MM.1S (cell line): Measurements from ENCODE around the gene FIGLA.

ENCODE experiments used
- DNase-seq: peaks from one replicate; pipeline ENCODE4 v3.0.0-alpha.2; 2015
- H2AFZ ChIP-seq: fragments of 300-600 bp; sonication (generic); 2 replicates; pipeline ENCODE4 v1.6.0; 2016; ENCODE audit warnings: antibody characterized with exemption, low read length
- H3F3A ChIP-seq: fragments of 300-600 bp; sonication (generic); 2 replicates; pipeline ENCODE4 v1.6.1; 2016; ENCODE audit warnings: mild to moderate bottlenecking, antibody characterized with exemption, low read length, moderate library complexity, mixed read lengths; ENCODE audit not compliant: insufficient read depth
- H3K27ac ChIP-seq: fragments of 300-600 bp; sonication (generic); 2 replicates; pipeline ENCODE4 v1.5.1; 2016; ENCODE audit warnings: mild to moderate bottlenecking, low read length
- H3K27me3 ChIP-seq: fragments of 300-600 bp; sonication (generic); replicated peaks from 2 replicates; pipeline ENCODE4 v1.6.0; 2016; ENCODE audit warnings: low read length; ENCODE audit not compliant: insufficient read depth
- H3K36me3 ChIP-seq: fragments of 300-600 bp; sonication (generic); replicated peaks from 2 replicates; pipeline ENCODE4 v1.6.1; 2016; ENCODE audit warnings: mild to moderate bottlenecking, low read length, mixed read lengths; ENCODE audit not compliant: insufficient read depth
- H3K4me1 ChIP-seq: fragments of 300-600 bp; sonication (generic); 2 replicates; pipeline ENCODE4 v1.6.1; 2016; ENCODE audit warnings: low read length, mixed read lengths
- H3K4me2 ChIP-seq: fragments of 300-600 bp; sonication (generic); 2 replicates; pipeline ENCODE4 v1.6.0; 2016; ENCODE audit warnings: low read depth, low read length
- H3K4me3 ChIP-seq: fragments of 300-600 bp; sonication (generic); 2 replicates; pipeline ENCODE4 v1.5.1; 2016; ENCODE audit warnings: low read length, mixed read lengths
- H3K79me2 ChIP-seq: fragments of 300-600 bp; sonication (generic); 2 replicates; pipeline ENCODE4 v1.6.1; 2016; ENCODE audit warnings: mixed run types, low read length, mixed read lengths
- H3K9ac ChIP-seq: fragments of 300-600 bp; sonication (generic); 2 replicates; pipeline ENCODE4 v1.6.1; 2016; ENCODE audit warnings: low read length, mixed read lengths
- H3K9me2 ChIP-seq: fragments of 300-600 bp; sonication (generic); replicated peaks from 2 replicates; pipeline ENCODE4 v1.6.1; 2016; ENCODE audit warnings: mild to moderate bottlenecking, low read length, mixed read lengths; ENCODE audit not compliant: insufficient read depth
- H3K9me3 ChIP-seq: fragments of 300-600 bp; sonication (generic); replicated peaks from 2 replicates; pipeline ENCODE4 v1.6.1; 2016; ENCODE audit warnings: mild to moderate bottlenecking, low read length, mixed read lengths; ENCODE audit not compliant: insufficient read depth
- H4K20me1 ChIP-seq: fragments of 300-600 bp; sonication (generic); 2 replicates; pipeline ENCODE4 v1.6.1; 2016; ENCODE audit warnings: mild to moderate bottlenecking, low read length, moderate library complexity, mixed read lengths; ENCODE audit not compliant: insufficient read depth
- EZH2 ChIP-seq: fragments of 300-600 bp; sonication (generic); optimal IDR thresholded peaks from 2 replicates; pipeline ENCODE3; 2017; ENCODE audit warnings: low read depth, mild to moderate bottlenecking, antibody characterized with exemption, low read length, mixed read lengths
- EZH2phosphoT487 ChIP-seq: fragments of 300-600 bp; sonication (generic); IDR thresholded peaks from 2 replicates; pipeline ENCODE4 v1.6.1; 2018; ENCODE audit warnings: antibody characterized with exemption, low read length
- TF ChIP-seq, protein P1 (sequence below): fragments of 300-600 bp; sonication (generic); IDR thresholded peaks from 2 replicates; pipeline ENCODE4 v1.5.1; 2016; ENCODE audit warnings: antibody characterized with exemption, low read length, mixed read lengths

Gene FIGLA

GRCh38 chr2:70738159-70738558 lies 52.3 kb downstream of the FIGLA start:
- Histone ChIP-seq H3K9ac (no peak overlapping the region), H3K27ac (no peak overlapping the region), H3K4me2 (no peak overlapping the region), H2AFZ (no peak overlapping the region), H3K36me3 (no peaks in the 10 kb centered on the region), H3K4me3 (no peak overlapping the region), H4K20me1 (no peaks in the 10 kb centered on the region), H3F3A (no peaks in the 10 kb centered on the region), H3K27me3 (no peaks in the 10 kb centered on the region), H3K9me2 (no peaks in the 10 kb centered on the region), H3K9me3 (no peaks in the 10 kb centered on the region), H3K4me1 (no peaks in the 10 kb centered on the region), H3K79me2 (no peaks in the 10 kb centered on the region)
- DNase-seq, result no peak
- TF ChIP-seq, protein P1, sequence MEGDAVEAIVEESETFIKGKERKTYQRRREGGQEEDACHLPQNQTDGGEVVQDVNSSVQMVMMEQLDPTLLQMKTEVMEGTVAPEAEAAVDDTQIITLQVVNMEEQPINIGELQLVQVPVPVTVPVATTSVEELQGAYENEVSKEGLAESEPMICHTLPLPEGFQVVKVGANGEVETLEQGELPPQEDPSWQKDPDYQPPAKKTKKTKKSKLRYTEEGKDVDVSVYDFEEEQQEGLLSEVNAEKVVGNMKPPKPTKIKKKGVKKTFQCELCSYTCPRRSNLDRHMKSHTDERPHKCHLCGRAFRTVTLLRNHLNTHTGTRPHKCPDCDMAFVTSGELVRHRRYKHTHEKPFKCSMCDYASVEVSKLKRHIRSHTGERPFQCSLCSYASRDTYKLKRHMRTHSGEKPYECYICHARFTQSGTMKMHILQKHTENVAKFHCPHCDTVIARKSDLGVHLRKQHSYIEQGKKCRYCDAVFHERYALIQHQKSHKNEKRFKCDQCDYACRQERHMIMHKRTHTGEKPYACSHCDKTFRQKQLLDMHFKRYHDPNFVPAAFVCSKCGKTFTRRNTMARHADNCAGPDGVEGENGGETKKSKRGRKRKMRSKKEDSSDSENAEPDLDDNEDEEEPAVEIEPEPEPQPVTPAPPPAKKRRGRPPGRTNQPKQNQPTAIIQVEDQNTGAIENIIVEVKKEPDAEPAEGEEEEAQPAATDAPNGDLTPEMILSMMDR, result no peak
- no peak for TF ChIP-seq EZH2phosphoT487
- no peak for TF ChIP-seq EZH2

- Histone ChIP-seq H3K79me2 (no peaks in the 10 kb centered on the region), H4K20me1 (no peaks in the 10 kb centered on the region), H3K36me3 (no peaks in the 10 kb centered on the region), H3K9ac (no peak overlapping the region), H3K27me3 (no peaks in the 10 kb centered on the region), H3K9me2 (no peaks in the 10 kb centered on the region), H3K9me3 (no peaks in the 10 kb centered on the region), H3F3A (no peaks in the 10 kb centered on the region), H2AFZ (no peak overlapping the region), H3K4me2 (no peak overlapping the region), H3K27ac (no peak overlapping the region), H3K4me1 (no peaks in the 10 kb centered on the region), H3K4me3 (no peak overlapping the region)
- no peak for DNase-seq
- no peak for TF ChIP-seq EZH2phosphoT487
- TF ChIP-seq EZH2, result no peak
- TF ChIP-seq, protein P1, result no peak
Observed at GRCh38 chr2:70735071-70735470, 55.4 kb downstream of the FIGLA start.

- Histone ChIP-seq H3K9me3 (no peaks in the 10 kb centered on the region), H3K27ac (no peak overlapping the region), H3K4me3 (no peak overlapping the region), H2AFZ (no peak overlapping the region), H3F3A (no peaks in the 10 kb centered on the region), H3K9ac (no peak overlapping the region), H4K20me1 (no peaks in the 10 kb centered on the region), H3K36me3 (no peaks in the 10 kb centered on the region), H3K4me1 (no peaks in the 10 kb centered on the region), H3K4me2 (no peak overlapping the region), H3K9me2 (no peaks in the 10 kb centered on the region), H3K27me3 (no peaks in the 10 kb centered on the region), H3K79me2 (no peaks in the 10 kb centered on the region)
- TF ChIP-seq EZH2phosphoT487 (no peak), EZH2 (no peak)
- TF ChIP-seq, protein P1, result no peak
- no peak for DNase-seq
Observed at GRCh38 chr2:70733646-70734180, 56.7 kb downstream of the FIGLA start.
